IMR-90 (cell line): ENCODE data around the gene ELL2.
A peak's percentile ranks its signal among the peaks of the same experiment; 100 is the strongest.

Experiments
- BHLHE40 ChIP-seq: fragments of 150-350 bp; IDR thresholded peaks from 2 replicates; pipeline ENCODE4 v1.6.1; 2016; ENCODE audit warnings: mild to moderate bottlenecking, low read depth, low read length
- CEBPB ChIP-seq: IDR thresholded peaks from 2 replicates; pipeline ENCODE4 v1.6.1; 2012; ENCODE audit warnings: low read depth, low read length, improper control_type of control experiment
- CHD1 ChIP-seq: IDR thresholded peaks from 2 replicates; pipeline ENCODE4 v1.6.1; 2012; ENCODE audit warnings: low read depth, low read length, improper control_type of control experiment
- FOS ChIP-seq: fragments of 150-350 bp; IDR thresholded peaks from 2 replicates; pipeline ENCODE4 v1.6.1; 2016; ENCODE audit warnings: low read depth, low read length
- MAFK ChIP-seq: IDR thresholded peaks from 2 replicates; pipeline ENCODE4 v1.6.1; 2012; ENCODE audit warnings: low read depth, low read length, improper control_type of control experiment
- MAZ ChIP-seq: IDR thresholded peaks from 2 replicates; pipeline ENCODE4 v1.6.1; 2012; ENCODE audit warnings: low read depth, mild to moderate bottlenecking, low read length, improper control_type of control experiment, moderate library complexity, borderline replicate concordance
- MXI1 ChIP-seq: IDR thresholded peaks from 2 replicates; pipeline ENCODE4 v1.6.1; 2012; ENCODE audit warnings: low read depth, mild to moderate bottlenecking, low read length, moderate library complexity, borderline replicate concordance
- NFE2L2 ChIP-seq: fragments of 150-350 bp; IDR thresholded peaks from 2 replicates; pipeline ENCODE4 v1.6.1; 2016; ENCODE audit warnings: low read depth, mild to moderate bottlenecking, low read length
- POLR2A ChIP-seq: IDR thresholded peaks from 2 replicates; pipeline ENCODE4 v1.6.1; 2012; ENCODE audit warnings: mild to moderate bottlenecking, low read depth, low read length
- RAD21 ChIP-seq: IDR thresholded peaks from 2 replicates; pipeline ENCODE4 v1.6.1; 2012; ENCODE audit warnings: low read length, improper control_type of control experiment
- RFX5 ChIP-seq: IDR thresholded peaks from 2 replicates; pipeline ENCODE4 v1.8.0; 2012; ENCODE audit warnings: low read depth, mild to moderate bottlenecking, low read length, moderate library complexity
- SMC3 ChIP-seq: fragments of 150-350 bp; IDR thresholded peaks from 2 replicates; pipeline ENCODE4 v1.6.1; 2016; ENCODE audit warnings: low read depth, mild to moderate bottlenecking, antibody characterized with exemption, low read length, moderate library complexity
- TF ChIP-seq, protein P1 (sequence below): conservative IDR thresholded peaks from 2 replicates; pipeline ENCODE4 v1.5.1; 2012; ENCODE audit warnings: mild to moderate bottlenecking, low read depth, low read length, improper control_type of control experiment
- TF ChIP-seq, protein P2 (sequence below): fragments of 150-350 bp; IDR thresholded peaks from 2 replicates; pipeline ENCODE4 v1.6.1; 2016; ENCODE audit warnings: low read depth, mild to moderate bottlenecking, low read length, moderate library complexity, borderline replicate concordance

DNA sequence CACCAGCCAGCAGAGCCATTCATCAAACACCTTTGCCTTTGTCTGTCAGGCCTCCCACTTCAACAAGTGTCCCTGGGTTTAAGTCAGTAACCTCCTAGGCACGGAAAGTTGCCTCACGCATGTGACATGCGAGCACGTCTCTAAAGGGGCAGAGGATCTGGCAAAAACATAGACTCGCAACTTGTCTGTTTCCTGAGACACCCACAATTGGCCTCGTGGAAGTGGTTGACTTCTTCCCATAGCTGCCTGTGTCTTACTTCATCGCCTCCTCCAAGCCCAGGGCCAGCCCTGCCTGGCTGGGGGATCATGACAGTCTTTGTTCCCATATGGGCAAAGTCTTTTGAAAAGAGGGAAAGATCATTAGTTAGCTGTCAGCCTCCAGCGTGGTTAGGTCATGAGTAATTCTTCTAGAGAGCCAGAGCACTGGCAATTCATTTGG, 103.6 kb downstream of the ELL2 start:
- TF ChIP-seq, protein P1, sequence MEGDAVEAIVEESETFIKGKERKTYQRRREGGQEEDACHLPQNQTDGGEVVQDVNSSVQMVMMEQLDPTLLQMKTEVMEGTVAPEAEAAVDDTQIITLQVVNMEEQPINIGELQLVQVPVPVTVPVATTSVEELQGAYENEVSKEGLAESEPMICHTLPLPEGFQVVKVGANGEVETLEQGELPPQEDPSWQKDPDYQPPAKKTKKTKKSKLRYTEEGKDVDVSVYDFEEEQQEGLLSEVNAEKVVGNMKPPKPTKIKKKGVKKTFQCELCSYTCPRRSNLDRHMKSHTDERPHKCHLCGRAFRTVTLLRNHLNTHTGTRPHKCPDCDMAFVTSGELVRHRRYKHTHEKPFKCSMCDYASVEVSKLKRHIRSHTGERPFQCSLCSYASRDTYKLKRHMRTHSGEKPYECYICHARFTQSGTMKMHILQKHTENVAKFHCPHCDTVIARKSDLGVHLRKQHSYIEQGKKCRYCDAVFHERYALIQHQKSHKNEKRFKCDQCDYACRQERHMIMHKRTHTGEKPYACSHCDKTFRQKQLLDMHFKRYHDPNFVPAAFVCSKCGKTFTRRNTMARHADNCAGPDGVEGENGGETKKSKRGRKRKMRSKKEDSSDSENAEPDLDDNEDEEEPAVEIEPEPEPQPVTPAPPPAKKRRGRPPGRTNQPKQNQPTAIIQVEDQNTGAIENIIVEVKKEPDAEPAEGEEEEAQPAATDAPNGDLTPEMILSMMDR = no peak
- no peak; the same call in 1 of the 2 replicates for TF ChIP-seq POLR2A
- TF ChIP-seq, protein P2, sequence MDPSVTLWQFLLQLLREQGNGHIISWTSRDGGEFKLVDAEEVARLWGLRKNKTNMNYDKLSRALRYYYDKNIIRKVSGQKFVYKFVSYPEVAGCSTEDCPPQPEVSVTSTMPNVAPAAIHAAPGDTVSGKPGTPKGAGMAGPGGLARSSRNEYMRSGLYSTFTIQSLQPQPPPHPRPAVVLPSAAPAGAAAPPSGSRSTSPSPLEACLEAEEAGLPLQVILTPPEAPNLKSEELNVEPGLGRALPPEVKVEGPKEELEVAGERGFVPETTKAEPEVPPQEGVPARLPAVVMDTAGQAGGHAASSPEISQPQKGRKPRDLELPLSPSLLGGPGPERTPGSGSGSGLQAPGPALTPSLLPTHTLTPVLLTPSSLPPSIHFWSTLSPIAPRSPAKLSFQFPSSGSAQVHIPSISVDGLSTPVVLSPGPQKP = no peak
- TF ChIP-seq SMC3 = no peak
- no peak for TF ChIP-seq CHD1
- no peak for TF ChIP-seq RFX5
- peak; percentile 28; the same call in 1 of the 2 replicates for TF ChIP-seq MXI1
- no peak for TF ChIP-seq MAZ
- TF ChIP-seq MAFK = no peak
- TF ChIP-seq RAD21 = no peak
- peak; percentile 62 for TF ChIP-seq CEBPB
- TF ChIP-seq BHLHE40 = no peak
- peak; percentile 28; the same call in 1 of the 2 replicates for TF ChIP-seq FOS
- TF ChIP-seq NFE2L2 = no peak
